Measurements from ENCODE around the gene GLIS1.

DNA sequence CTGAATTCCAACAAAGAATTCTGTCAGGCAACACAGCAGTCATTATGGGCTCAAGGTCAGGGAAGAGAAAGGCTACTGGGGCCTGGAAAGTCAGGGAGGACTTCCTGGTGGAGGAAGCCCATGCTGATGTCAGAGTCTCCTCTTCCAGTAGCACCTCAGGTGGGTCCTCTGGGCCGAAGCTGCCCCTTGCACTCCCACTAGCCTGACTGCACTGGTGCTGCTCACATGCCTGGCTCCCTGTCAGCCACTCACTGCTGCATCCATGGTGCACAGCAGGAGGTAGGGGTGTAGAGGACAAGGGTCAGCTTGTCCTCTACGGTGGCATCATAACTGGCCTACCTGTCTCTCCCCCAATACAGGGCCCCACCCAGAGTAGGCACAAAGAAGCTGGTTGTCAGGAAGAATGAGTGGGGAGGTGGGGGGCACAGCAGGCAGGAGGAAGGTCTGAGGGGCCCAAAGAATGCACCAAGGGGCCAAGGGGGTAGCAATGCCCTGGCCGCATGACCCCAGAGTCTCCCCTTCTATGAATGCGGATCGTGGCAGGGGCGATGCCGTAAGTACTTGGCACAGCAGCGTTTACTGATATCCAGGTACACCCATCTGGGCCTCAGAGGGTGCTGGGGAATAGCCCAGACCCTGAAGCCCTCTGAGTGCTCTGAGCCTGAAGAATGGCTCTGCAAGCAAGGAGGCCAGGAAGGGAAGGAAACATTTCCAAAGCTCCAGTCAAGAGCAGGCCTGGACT lies 80.3 kb downstream of the GLIS1 start:
- TF ChIP-seq CTCF (conservative IDR thresholded peaks at IDR 0.05; ENCODE audit: low read depth, low read length) (no peak), EZH2 (IDR thresholded peaks at IDR 0.05; ENCODE audit: borderline replicate concordance, low read depth, low read length, poor library complexity, severe bottlenecking) (no peak)

Measured in A673 (cell line).